Measurements from ENCODE around the gene BCAS3.

DNA sequence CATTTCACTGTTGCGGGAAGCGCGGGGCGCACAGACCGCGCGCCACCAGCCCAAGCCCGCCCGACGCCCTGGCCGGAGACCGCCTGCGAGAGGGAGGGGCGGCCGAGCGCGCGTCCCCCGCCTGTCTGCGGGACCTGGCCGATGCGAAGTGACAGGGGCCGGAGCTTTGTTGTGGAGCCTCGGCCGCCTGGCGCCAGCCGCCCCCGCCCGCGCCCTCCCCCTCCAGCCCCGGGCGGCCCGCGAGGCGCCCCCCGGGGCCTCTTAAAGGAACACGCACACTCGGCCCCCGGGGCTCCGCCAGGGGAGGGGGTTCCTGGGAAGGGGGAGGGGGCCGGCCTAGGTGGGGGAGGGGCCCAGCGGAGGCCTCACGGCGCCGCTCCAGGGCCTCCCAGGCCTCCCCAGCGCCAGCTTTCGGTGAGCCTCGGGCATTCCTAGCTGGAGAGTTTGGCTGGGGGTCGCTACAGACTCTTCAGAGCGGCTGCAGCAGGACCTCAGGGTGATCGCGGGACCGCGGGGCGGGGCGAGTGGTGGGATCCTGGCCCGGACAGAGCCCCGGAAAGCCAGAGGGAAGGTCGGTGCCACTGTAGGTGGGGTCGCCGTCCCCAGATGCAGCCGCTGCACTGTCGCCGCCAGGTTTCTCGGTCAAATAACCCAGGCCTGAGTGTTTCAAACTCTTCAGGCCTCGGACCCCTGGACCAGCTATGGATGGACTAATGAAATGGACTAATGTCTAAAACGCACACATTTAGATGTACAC, 719.6 kb downstream of the BCAS3 start:
- TF ChIP-seq, protein P1, sequence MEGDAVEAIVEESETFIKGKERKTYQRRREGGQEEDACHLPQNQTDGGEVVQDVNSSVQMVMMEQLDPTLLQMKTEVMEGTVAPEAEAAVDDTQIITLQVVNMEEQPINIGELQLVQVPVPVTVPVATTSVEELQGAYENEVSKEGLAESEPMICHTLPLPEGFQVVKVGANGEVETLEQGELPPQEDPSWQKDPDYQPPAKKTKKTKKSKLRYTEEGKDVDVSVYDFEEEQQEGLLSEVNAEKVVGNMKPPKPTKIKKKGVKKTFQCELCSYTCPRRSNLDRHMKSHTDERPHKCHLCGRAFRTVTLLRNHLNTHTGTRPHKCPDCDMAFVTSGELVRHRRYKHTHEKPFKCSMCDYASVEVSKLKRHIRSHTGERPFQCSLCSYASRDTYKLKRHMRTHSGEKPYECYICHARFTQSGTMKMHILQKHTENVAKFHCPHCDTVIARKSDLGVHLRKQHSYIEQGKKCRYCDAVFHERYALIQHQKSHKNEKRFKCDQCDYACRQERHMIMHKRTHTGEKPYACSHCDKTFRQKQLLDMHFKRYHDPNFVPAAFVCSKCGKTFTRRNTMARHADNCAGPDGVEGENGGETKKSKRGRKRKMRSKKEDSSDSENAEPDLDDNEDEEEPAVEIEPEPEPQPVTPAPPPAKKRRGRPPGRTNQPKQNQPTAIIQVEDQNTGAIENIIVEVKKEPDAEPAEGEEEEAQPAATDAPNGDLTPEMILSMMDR (IDR thresholded peaks at IDR 0.05): no peak
- no peak for TF ChIP-seq POLR2A (IDR thresholded peaks at IDR 0.05)

All from lower leg skin (tissue), 3 donors.